ENCODE measurements around the gene STK40.
A peak's percentile ranks its signal among the peaks of the same experiment; 100 is the strongest.

Gene STK40

GRCh38 chr1:36309397-36309796, 76.3 kb downstream of the STK40 start:
- no peak for DNase-seq (ENCODE audit: low read depth)
- TF ChIP-seq, protein P1, sequence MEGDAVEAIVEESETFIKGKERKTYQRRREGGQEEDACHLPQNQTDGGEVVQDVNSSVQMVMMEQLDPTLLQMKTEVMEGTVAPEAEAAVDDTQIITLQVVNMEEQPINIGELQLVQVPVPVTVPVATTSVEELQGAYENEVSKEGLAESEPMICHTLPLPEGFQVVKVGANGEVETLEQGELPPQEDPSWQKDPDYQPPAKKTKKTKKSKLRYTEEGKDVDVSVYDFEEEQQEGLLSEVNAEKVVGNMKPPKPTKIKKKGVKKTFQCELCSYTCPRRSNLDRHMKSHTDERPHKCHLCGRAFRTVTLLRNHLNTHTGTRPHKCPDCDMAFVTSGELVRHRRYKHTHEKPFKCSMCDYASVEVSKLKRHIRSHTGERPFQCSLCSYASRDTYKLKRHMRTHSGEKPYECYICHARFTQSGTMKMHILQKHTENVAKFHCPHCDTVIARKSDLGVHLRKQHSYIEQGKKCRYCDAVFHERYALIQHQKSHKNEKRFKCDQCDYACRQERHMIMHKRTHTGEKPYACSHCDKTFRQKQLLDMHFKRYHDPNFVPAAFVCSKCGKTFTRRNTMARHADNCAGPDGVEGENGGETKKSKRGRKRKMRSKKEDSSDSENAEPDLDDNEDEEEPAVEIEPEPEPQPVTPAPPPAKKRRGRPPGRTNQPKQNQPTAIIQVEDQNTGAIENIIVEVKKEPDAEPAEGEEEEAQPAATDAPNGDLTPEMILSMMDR (IDR thresholded peaks at IDR 0.05; ENCODE audit: insufficient read depth, low read depth, low read length, missing control alignments) = no peak
- no peak overlapping the region for H3K4me3 ChIP-seq (ENCODE audit: low read depth, low read length)

DNA sequence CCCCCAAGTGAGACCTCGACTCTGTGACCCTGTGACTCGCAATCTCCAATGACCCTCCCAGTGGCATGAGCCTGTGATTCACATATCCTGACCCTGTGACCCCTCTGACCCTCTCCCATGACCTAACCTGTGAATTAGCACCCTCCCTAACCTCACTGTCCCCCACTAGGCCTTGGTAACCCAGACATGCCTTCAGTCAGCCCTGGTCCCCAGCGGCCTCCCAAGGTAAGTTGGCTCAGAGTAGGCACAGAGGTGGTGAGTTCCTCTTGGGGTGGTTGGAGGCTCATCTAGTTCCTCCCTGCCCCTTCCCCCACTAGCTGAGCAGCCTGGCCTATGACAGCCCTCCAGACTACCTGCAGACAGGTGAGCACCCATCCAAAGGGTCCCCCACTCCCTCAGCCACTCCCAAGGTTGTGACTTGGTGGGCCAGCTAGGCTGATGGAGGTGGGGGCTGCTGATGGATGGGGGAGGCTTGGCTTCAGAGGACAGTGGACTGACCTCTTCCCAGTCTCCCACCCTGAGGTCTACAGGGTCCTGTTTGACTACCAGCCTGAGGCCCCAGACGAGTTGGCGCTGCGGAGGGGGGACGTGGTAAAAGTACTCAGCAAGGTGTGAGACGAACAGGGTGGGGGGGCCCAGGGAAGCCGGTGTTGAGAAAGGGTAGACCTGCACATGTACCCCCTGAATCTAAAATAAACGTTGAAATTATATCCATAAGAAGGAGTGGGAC, 78.0 kb downstream of the STK40 start:
- TF ChIP-seq, protein P1 (IDR thresholded peaks at IDR 0.05; ENCODE audit: insufficient read depth, low read depth, low read length, missing control alignments) = no peak
- DNase-seq (ENCODE audit: low read depth) = no peak
- H3K4me3 ChIP-seq (ENCODE audit: low read depth, low read length) = peak overlapping the region; percentile 79

DNA sequence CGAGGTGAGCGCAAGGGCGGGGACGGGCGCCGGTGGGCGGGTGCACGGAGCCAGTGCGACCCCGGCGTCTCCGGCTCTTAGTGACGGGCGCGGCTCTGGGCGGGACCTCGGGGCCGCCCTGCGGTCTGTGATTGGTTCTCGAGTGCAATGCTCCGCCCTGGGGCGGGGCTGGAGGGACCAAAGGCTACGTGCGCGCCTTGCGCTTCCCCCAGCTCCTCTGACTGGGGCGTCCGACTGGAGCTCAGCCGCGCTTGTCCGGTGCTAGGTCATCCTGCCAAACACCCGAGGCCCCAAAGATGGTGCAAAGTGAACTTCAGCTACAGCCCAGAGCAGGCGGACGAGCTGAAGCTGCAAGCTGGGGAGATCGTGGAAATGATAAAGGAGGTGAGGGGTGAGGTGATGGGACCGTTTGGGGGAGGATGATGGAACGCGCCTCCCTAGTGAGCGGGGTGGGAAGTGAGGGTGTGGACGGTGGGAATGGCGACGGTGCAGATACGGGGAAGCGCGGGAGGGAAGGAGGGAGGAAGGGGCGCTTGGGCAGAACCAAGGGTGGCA, 78.7 kb downstream of the STK40 start:
- peak overlapping the region; percentile 79 for H3K4me3 ChIP-seq (ENCODE audit: low read depth, low read length)
- DNase-seq (ENCODE audit: low read depth) = peak; percentile 96
- TF ChIP-seq, protein P1 (IDR thresholded peaks at IDR 0.05; ENCODE audit: insufficient read depth, low read depth, low read length, missing control alignments) = no peak

- H3K4me3 ChIP-seq (ENCODE audit: low read depth, low read length) = peak within 1 kb of the TSS; percentile 79
- DNase-seq (ENCODE audit: low read depth) = peak; percentile 50
Measured at GRCh38 chr1:36306210-36306901, 79.4 kb downstream of the STK40 start, which contains the start of gene SH3D21. SH3D21 (plus strand) TSS chr1:36306368; CDS start chr1:36306421, 53 bp downstream.

GRCh38 chr1:36305915-36306209, 79.9 kb downstream of the STK40 start:
- TF ChIP-seq, protein P1 (IDR thresholded peaks at IDR 0.05; ENCODE audit: insufficient read depth, low read depth, low read length, missing control alignments) = no peak
- peak overlapping the region; percentile 79 for H3K4me3 ChIP-seq (ENCODE audit: low read depth, low read length)
- no peak for DNase-seq (ENCODE audit: low read depth)

More at GRCh38 chr1:36306210-36306901, 79.4 kb downstream of the STK40 start, which contains the start of gene SH3D21:
- TF ChIP-seq, protein P1 (IDR thresholded peaks at IDR 0.05; ENCODE audit: insufficient read depth, low read depth, low read length, missing control alignments) = peak; percentile 4

- no peak overlapping the region for H3K4me3 ChIP-seq (ENCODE audit: low read depth, low read length)
- TF ChIP-seq, protein P1 (IDR thresholded peaks at IDR 0.05; ENCODE audit: insufficient read depth, low read depth, low read length, missing control alignments) = no peak
- DNase-seq (ENCODE audit: low read depth) = no peak
Measured at GRCh38 chr1:36304970-36305914, 80.5 kb downstream of the STK40 start.
